ENCODE data around the gene PADI4. TPM values are rescaled to one million over a fixed set of nuclear protein-coding genes. Genes with fewer than 3 reads are reported as not detected.
A peak's percentile ranks its signal among the peaks of the same experiment; 100 is the strongest.

The PADI4 gene
- total RNA-seq, 5 donors from 2014 or later (not counting 1 experiment from before 2014, with no cell fraction given) = 0.33 to 1.2 (median 1.0) TPM

GRCh38 chr1:17273096-17273495 is 34.9 kb upstream of the PADI4 start:
- no peaks in the 10 kb centered on the region for H3K36me3 ChIP-seq (ENCODE audit: control insufficient read depth in 2 of 2, extremely low read depth in 1 of 2, insufficient read depth in 1 of 2, low read length in 1 of 2)
- DNase-seq (no peak), ATAC-seq (replicated peaks in 1 of 4) (no peak)
- Mint-ChIP-seq H3K4me1 (no peaks in the 10 kb centered on the region), H3K4me3 (no peak overlapping the region), H3K9me3 (no peaks in the 10 kb centered on the region), H3K36me3 (no peaks in the 10 kb centered on the region), H3K27me3 (peaks cover 7 to 16% of the 10 kb centered on the region in 2 donors), H3K27ac (no peak overlapping the region)
- ChIA-PET POLR2A (no interaction called here), CTCF (no interaction called here)
- no peaks in the 10 kb centered on the region for H3K9me3 ChIP-seq
- no peak overlapping the region for H3K27ac ChIP-seq (ENCODE audit: low read length)
- H3K4me3 ChIP-seq (ENCODE audit: control insufficient read depth in 1 of 2, extremely low read depth in 1 of 2, low read length in 1 of 2) = no peak overlapping the region
- peaks cover 0 to 33% of the 10 kb centered on the region in 2 experiments for H3K27me3 ChIP-seq (replicated peaks in 1 of 2; ENCODE audit: control insufficient read depth in 2 of 2, extremely low read depth in 1 of 2, insufficient read depth in 2 of 2, low read length in 1 of 2)
- 77% methylated on average over 9 of the region's 13 CpGs for WGBS (ENCODE audit: insufficient coverage)
- no peaks in the 10 kb centered on the region for H3K4me1 ChIP-seq (ENCODE audit: control insufficient read depth in 1 of 2, extremely low read depth in 1 of 2, insufficient read depth in 2 of 2, low read length in 2 of 2)

- H3K27me3 ChIP-seq (replicated peaks in 1 of 2; ENCODE audit: control insufficient read depth in 2 of 2, extremely low read depth in 1 of 2, insufficient read depth in 2 of 2, low read length in 1 of 2) = peaks cover 0 to 38% of the 10 kb centered on the region in 2 experiments
- Mint-ChIP-seq H3K27ac (no peak overlapping the region), H3K9me3 (no peaks in the 10 kb centered on the region), H3K27me3 (peaks cover 7 to 16% of the 10 kb centered on the region in 2 donors), H3K4me3 (no peak overlapping the region), H3K4me1 (no peaks in the 10 kb centered on the region), H3K36me3 (no peaks in the 10 kb centered on the region)
- H3K27ac ChIP-seq (ENCODE audit: low read length) = no peak overlapping the region
- ATAC-seq (replicated peaks in 1 of 4) = no peak
- no peak overlapping the region for H3K4me3 ChIP-seq (ENCODE audit: control insufficient read depth in 1 of 2, extremely low read depth in 1 of 2, low read length in 1 of 2)
- no peaks in the 10 kb centered on the region for H3K4me1 ChIP-seq (ENCODE audit: control insufficient read depth in 1 of 2, extremely low read depth in 1 of 2, insufficient read depth in 2 of 2, low read length in 2 of 2)
- WGBS (ENCODE audit: insufficient coverage) = 47% methylated on average over 12 of the region's 15 CpGs
- no peaks in the 10 kb centered on the region for H3K9me3 ChIP-seq
- POLR2A ChIA-PET = no interaction called here
- CTCF ChIA-PET = no interaction called here
- DNase-seq = peak in 7 of 35 experiments; percentile 3 to 27 (median 11)
- H3K36me3 ChIP-seq (ENCODE audit: control insufficient read depth in 2 of 2, extremely low read depth in 1 of 2, insufficient read depth in 1 of 2, low read length in 1 of 2) = no peaks in the 10 kb centered on the region
Observed at GRCh38 chr1:17274186-17275170, 33.5 kb upstream of the PADI4 start.

- ChIA-PET POLR2A (no interaction called here), CTCF (no interaction called here)
- Histone ChIP-seq H3K27ac (ENCODE audit: low read length) (no peak overlapping the region), H3K4me3 (ENCODE audit: control insufficient read depth in 1 of 2, extremely low read depth in 1 of 2, low read length in 1 of 2) (no peak overlapping the region), H3K9me3 (no peaks in the 10 kb centered on the region), H3K36me3 (ENCODE audit: control insufficient read depth in 2 of 2, extremely low read depth in 1 of 2, insufficient read depth in 1 of 2, low read length in 1 of 2) (no peaks in the 10 kb centered on the region), H3K27me3 (replicated peaks in 1 of 2; ENCODE audit: control insufficient read depth in 2 of 2, extremely low read depth in 1 of 2, insufficient read depth in 2 of 2, low read length in 1 of 2) (peaks cover 0 to 50% of the 10 kb centered on the region in 2 experiments), H3K4me1 (ENCODE audit: control insufficient read depth in 1 of 2, extremely low read depth in 1 of 2, insufficient read depth in 2 of 2, low read length in 2 of 2) (no peaks in the 10 kb centered on the region)
- Mint-ChIP-seq H3K36me3 (no peaks in the 10 kb centered on the region), H3K4me1 (no peaks in the 10 kb centered on the region), H3K27ac (no peak overlapping the region), H3K9me3 (no peaks in the 10 kb centered on the region), H3K27me3 (peaks cover 13 to 27% of the 10 kb centered on the region in 2 donors), H3K4me3 (no peak overlapping the region)
- ATAC-seq (replicated peaks in 1 of 4) (no peak), DNase-seq (peak in 1 of 35 experiments; percentile 20)
- 15% methylated on average over 8 of the region's 11 CpGs for WGBS (ENCODE audit: insufficient coverage)
Observed at GRCh38 chr1:17276568-17276967, 31.4 kb upstream of the PADI4 start.

- CTCF ChIA-PET = no interaction called here
Observed at GRCh38 chr1:17277511-17278159, 30.4 kb upstream of the PADI4 start.

GRCh38 chr1:17278996-17279830 is 28.8 kb upstream of the PADI4 start:
- no peaks in the 10 kb centered on the region for H3K9me3 ChIP-seq
- no peak overlapping the region for H3K27ac Mint-ChIP-seq
- DNase-seq (no peak), ATAC-seq (replicated peaks in 1 of 4) (no peak)
- no peaks in the 10 kb centered on the region for H3K9me3 Mint-ChIP-seq
- H3K36me3 Mint-ChIP-seq = no peaks in the 10 kb centered on the region
- H3K4me1 Mint-ChIP-seq = no peaks in the 10 kb centered on the region
- peaks cover 17 to 44% of the 10 kb centered on the region in 2 donors for H3K27me3 Mint-ChIP-seq
- no peaks in the 10 kb centered on the region for H3K4me1 ChIP-seq (ENCODE audit: control insufficient read depth in 1 of 2, extremely low read depth in 1 of 2, insufficient read depth in 2 of 2, low read length in 2 of 2)
- no peak overlapping the region for H3K27ac ChIP-seq (ENCODE audit: low read length)
- peaks cover 0 to 55% of the 10 kb centered on the region in 2 experiments for H3K27me3 ChIP-seq (replicated peaks in 1 of 2; ENCODE audit: control insufficient read depth in 2 of 2, extremely low read depth in 1 of 2, insufficient read depth in 2 of 2, low read length in 1 of 2)
- no peak overlapping the region for H3K4me3 Mint-ChIP-seq
- H3K36me3 ChIP-seq (ENCODE audit: control insufficient read depth in 2 of 2, extremely low read depth in 1 of 2, insufficient read depth in 1 of 2, low read length in 1 of 2) = no peaks in the 10 kb centered on the region
- 74% methylated on average over 9 of the region's 14 CpGs for WGBS (ENCODE audit: insufficient coverage)
- no peak overlapping the region for H3K4me3 ChIP-seq (ENCODE audit: control insufficient read depth in 1 of 2, extremely low read depth in 1 of 2, low read length in 1 of 2)
- POLR2A ChIA-PET = no interaction called here
- CTCF ChIA-PET = no interaction called here

More at GRCh38 chr1:17277511-17278159, 30.4 kb upstream of the PADI4 start:
- no peak for DNase-seq
- Mint-ChIP-seq H3K36me3 (no peaks in the 10 kb centered on the region), H3K4me1 (no peaks in the 10 kb centered on the region), H3K27ac (no peak overlapping the region), H3K4me3 (no peak overlapping the region), H3K9me3 (no peaks in the 10 kb centered on the region), H3K27me3 (peaks cover 17 to 35% of the 10 kb centered on the region in 2 donors)
- Histone ChIP-seq H3K4me3 (ENCODE audit: control insufficient read depth in 1 of 2, extremely low read depth in 1 of 2, low read length in 1 of 2) (no peak overlapping the region), H3K27me3 (replicated peaks in 1 of 2; ENCODE audit: control insufficient read depth in 2 of 2, extremely low read depth in 1 of 2, insufficient read depth in 2 of 2, low read length in 1 of 2) (peaks cover 0 to 61% of the 10 kb centered on the region in 2 experiments), H3K9me3 (no peaks in the 10 kb centered on the region), H3K27ac (ENCODE audit: low read length) (no peak overlapping the region), H3K36me3 (ENCODE audit: control insufficient read depth in 2 of 2, extremely low read depth in 1 of 2, insufficient read depth in 1 of 2, low read length in 1 of 2) (no peaks in the 10 kb centered on the region), H3K4me1 (ENCODE audit: control insufficient read depth in 1 of 2, extremely low read depth in 1 of 2, insufficient read depth in 2 of 2, low read length in 2 of 2) (no peaks in the 10 kb centered on the region)
- POLR2A ChIA-PET = no interaction called here
- ATAC-seq (replicated peaks in 1 of 4) = peak in 1 of 4 experiments; percentile 17
- 76% methylated on average over 5 of the region's 8 CpGs for whole genome bisulfite sequencing (ENCODE audit: insufficient coverage)

GRCh38 chr1:17280436-17280835 is 27.6 kb upstream of the PADI4 start:
- ChIA-PET CTCF (no interaction called here), POLR2A (no interaction called here)
- Histone ChIP-seq H3K27ac (ENCODE audit: low read length) (no peak overlapping the region), H3K36me3 (ENCODE audit: control insufficient read depth in 2 of 2, extremely low read depth in 1 of 2, insufficient read depth in 1 of 2, low read length in 1 of 2) (no peaks in the 10 kb centered on the region), H3K4me3 (ENCODE audit: control insufficient read depth in 1 of 2, extremely low read depth in 1 of 2, low read length in 1 of 2) (no peak overlapping the region), H3K9me3 (no peaks in the 10 kb centered on the region), H3K4me1 (ENCODE audit: control insufficient read depth in 1 of 2, extremely low read depth in 1 of 2, insufficient read depth in 2 of 2, low read length in 2 of 2) (no peaks in the 10 kb centered on the region), H3K27me3 (replicated peaks in 1 of 2; ENCODE audit: control insufficient read depth in 2 of 2, extremely low read depth in 1 of 2, insufficient read depth in 2 of 2, low read length in 1 of 2) (peaks cover 0 to 52% of the 10 kb centered on the region in 2 experiments)
- peaks cover 14 to 42% of the 10 kb centered on the region in 2 donors for H3K27me3 Mint-ChIP-seq
- WGBS (ENCODE audit: insufficient coverage) = 64% methylated on average over 3 of the region's 7 CpGs
- no peak overlapping the region for H3K4me3 Mint-ChIP-seq
- no peak overlapping the region for H3K27ac Mint-ChIP-seq
- no peak for DNase-seq
- H3K4me1 Mint-ChIP-seq = no peaks in the 10 kb centered on the region
- H3K9me3 Mint-ChIP-seq = no peaks in the 10 kb centered on the region
- no peak for ATAC-seq (replicated peaks in 1 of 4)
- no peaks in the 10 kb centered on the region for H3K36me3 Mint-ChIP-seq
